Esophagus squamous epithelium (tissue), 5 donors: ENCODE measurements around the gene SP4. TPM values are rescaled to one million over a fixed set of nuclear protein-coding genes. Genes with fewer than 3 reads are reported as not detected.

Experiments used
- DNase-seq: peaks from one replicate; lab custom pipeline; 2025; lab: John Stamatoyannopoulos, UW
- H3K27ac ChIP-seq, 4 donors: fragments of 200-600 bp; sonication (generic); one replicate each; pipeline ENCODE4 v1.5.1; 2016 to 2019; ENCODE audit warnings: mild to moderate bottlenecking in 1 of 4
- H3K27me3 ChIP-seq, 4 donors: fragments of 200-600 bp; sonication (generic); 1 replicate in 3 of 4; 2 replicates in 1 of 4; pipeline versions ENCODE4 v1.5.1 to v1.6.0; 2017 to 2021; ENCODE audit warnings: antibody characterized with exemption in 1 of 4
- H3K36me3 ChIP-seq, 3 donors: fragments of 200-600 bp; sonication (generic); one replicate each; pipeline ENCODE4 v1.5.1; 2016 to 2019
- H3K4me1 ChIP-seq, 3 donors: fragments of 200-600 bp; sonication (generic); one replicate each; pipeline ENCODE4 v1.5.1; 2017 to 2019
- H3K4me3 ChIP-seq, 4 donors: fragments of 200-600 bp; sonication (generic); 1 replicate in 3 of 4; 2 replicates in 1 of 4; pipeline ENCODE4 v1.5.1; 2016 to 2019; ENCODE audit warnings: mild to moderate bottlenecking in 2 of 4, moderate library complexity in 1 of 4
- H3K9me3 ChIP-seq, 3 donors: fragments of 200-600 bp; sonication (generic); one replicate each; pipeline ENCODE4 v1.5.1; 2016 to 2019
- POLR2A ChIP-seq, 4 donors: fragments of 450-650 bp; IDR thresholded peaks; one replicate each; pipeline ENCODE4 v1.6.1; 2017; ENCODE audit warnings: antibody characterized with exemption in 4 of 4, mild to moderate bottlenecking in 4 of 4, moderate library complexity in 3 of 4
- WGBS, 2 donors: methylation state at CpG; one replicate each; pipeline ENCODE4 v1.1.5; 2018; 5-methylcytosine and 5-hydroxymethylcytosine counted together
- intact Hi-C: fragments of 100-400 bp; cut with DNase I; formaldehyde crosslinking; loops from one replicate; pipeline ENCODE4 v1.15.0; 2022
- total RNA-seq, 4 donors: library from RNA; depleted of rRNA; stranded (reverse); fragments of >200 nt; gene quantifications; one replicate each; pipeline ENCODE4 v1.1.0, GENCODE V29; 2016
- TF ChIP-seq, protein P1 (sequence below), 6 experiments: fragments of 450-650 bp in 4 of 6; fragments of 200-600 bp in 2 of 6; sonication (generic) in 2 of 6; IDR thresholded peaks; one replicate each; pipeline ENCODE4 v1.5.1; 2016 to 2019; ENCODE audit warnings: antibody characterized with exemption in 6 of 6, mild to moderate bottlenecking in 4 of 6, moderate library complexity in 4 of 6
- donor health status: DM: yes; HTN: yes; CAD: no.

The SP4 gene
- total RNA-seq, 4 donors from 2014 or later = 0.72 to 40.6 (median 2.5) TPM

DNA sequence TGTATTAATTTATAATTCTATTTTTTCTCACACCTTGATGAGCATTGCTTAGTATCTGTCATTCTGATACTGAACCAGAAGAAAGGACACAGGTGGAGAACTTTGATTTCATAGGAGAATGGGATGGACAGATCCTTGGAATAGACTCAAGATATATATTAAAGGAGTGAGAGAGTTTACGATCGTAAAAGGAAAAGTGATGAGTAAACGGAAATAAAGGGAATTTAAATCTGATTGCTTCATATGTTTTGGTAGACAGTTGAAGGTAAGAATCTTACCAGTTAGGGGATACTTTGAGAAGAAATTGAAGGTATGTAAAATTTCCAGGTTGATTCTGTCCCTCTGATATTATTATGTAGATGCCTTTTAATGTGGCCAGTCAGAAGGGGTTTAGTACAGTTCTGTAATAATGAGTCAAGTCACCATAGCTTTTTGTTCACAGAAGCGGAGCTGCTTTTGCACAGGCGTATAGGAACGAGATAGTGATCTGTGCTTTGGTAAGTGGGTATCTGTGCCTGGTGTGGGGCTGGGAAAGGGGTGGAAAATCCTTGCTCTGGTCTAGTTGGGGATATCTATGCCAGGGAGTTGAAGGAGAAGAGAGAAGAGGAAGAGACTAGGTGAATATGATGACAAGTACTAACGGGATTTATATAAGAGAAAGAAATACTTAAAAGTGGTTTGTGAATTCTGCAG, 15.4 kb downstream of the SP4 start:
- no peaks in the 10 kb centered on the region for H3K4me1 ChIP-seq
- H3K4me3 ChIP-seq = no peak overlapping the region
- no peaks in the 10 kb centered on the region for H3K36me3 ChIP-seq
- H3K27ac ChIP-seq = no peak overlapping the region
- H3K9me3 ChIP-seq = no peaks in the 10 kb centered on the region
- H3K27me3 ChIP-seq = no peaks in the 10 kb centered on the region
- no peak for TF ChIP-seq POLR2A (IDR thresholded peaks at IDR 0.05)
- TF ChIP-seq, protein P1, sequence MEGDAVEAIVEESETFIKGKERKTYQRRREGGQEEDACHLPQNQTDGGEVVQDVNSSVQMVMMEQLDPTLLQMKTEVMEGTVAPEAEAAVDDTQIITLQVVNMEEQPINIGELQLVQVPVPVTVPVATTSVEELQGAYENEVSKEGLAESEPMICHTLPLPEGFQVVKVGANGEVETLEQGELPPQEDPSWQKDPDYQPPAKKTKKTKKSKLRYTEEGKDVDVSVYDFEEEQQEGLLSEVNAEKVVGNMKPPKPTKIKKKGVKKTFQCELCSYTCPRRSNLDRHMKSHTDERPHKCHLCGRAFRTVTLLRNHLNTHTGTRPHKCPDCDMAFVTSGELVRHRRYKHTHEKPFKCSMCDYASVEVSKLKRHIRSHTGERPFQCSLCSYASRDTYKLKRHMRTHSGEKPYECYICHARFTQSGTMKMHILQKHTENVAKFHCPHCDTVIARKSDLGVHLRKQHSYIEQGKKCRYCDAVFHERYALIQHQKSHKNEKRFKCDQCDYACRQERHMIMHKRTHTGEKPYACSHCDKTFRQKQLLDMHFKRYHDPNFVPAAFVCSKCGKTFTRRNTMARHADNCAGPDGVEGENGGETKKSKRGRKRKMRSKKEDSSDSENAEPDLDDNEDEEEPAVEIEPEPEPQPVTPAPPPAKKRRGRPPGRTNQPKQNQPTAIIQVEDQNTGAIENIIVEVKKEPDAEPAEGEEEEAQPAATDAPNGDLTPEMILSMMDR (IDR thresholded peaks at IDR 0.05) = no peak
- 89 to 91% methylated on average over 7 of the region's 7 CpGs for WGBS, 2 donors
- no peak for DNase-seq
- intact Hi-C loops = no loop called here

DNA sequence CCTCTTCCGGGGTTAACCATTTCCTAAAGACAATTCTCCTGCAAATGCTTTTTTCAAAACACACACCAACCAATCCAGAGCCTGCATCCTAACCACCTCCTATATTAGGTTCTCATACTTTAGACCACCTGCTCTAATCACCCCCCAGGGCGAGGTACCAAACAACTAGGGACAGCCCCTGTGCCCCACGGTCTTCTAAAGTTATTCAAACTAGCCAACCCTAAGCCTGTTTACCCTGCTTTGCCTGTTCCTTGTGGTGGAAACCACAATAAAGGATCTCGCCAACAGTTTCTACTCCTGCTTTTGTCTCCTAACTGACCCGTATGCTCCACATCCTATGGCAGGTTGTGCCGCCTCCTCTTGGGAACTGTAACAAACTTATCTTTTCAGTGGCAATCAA, 21.1 kb downstream of the SP4 start:
- no peaks in the 10 kb centered on the region for H3K4me1 ChIP-seq
- WGBS, 2 donors = 77 to 91% methylated on average over 6 of the region's 6 CpGs
- DNase-seq = no peak
- H3K4me3 ChIP-seq = no peak overlapping the region
- H3K9me3 ChIP-seq = peaks cover 0 to 6% (median 2%) of the 10 kb centered on the region in 3 donors
- H3K36me3 ChIP-seq = no peaks in the 10 kb centered on the region
- TF ChIP-seq POLR2A (IDR thresholded peaks at IDR 0.05) = no peak
- TF ChIP-seq, protein P1 (IDR thresholded peaks at IDR 0.05) = no peak
- no peaks in the 10 kb centered on the region for H3K27me3 ChIP-seq
- H3K27ac ChIP-seq = no peak overlapping the region
- intact Hi-C loops = no loop called here

DNA sequence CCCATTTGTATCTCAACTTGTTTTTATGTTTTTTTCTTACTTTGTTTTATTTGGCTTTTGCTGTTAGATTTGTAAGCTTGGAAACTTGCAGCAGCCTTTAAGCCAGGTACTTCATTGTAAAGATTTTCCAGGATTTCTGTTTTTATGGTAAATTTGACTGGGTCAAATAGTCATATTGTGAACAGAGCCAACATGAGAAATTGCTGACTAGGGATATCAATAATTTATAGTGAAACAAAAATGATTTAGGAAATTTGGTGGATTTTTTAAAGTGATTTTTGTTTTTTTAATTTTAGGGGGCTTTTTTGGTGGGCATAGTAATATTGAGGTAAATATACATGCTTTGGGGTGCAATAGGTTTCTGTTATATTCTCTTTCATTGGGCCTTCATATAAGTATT, 22.2 kb downstream of the SP4 start:
- H3K9me3 ChIP-seq = peaks cover 0 to 14% (median 11%) of the 10 kb centered on the region in 3 donors
- no peaks in the 10 kb centered on the region for H3K27me3 ChIP-seq
- DNase-seq = no peak
- TF ChIP-seq, protein P1 (IDR thresholded peaks at IDR 0.05) = no peak
- no peak for TF ChIP-seq POLR2A (IDR thresholded peaks at IDR 0.05)
- intact Hi-C loops = no loop called here
- no peak overlapping the region for H3K27ac ChIP-seq
- no peaks in the 10 kb centered on the region for H3K4me1 ChIP-seq
- H3K4me3 ChIP-seq = no peak overlapping the region
- H3K36me3 ChIP-seq = no peaks in the 10 kb centered on the region

DNA sequence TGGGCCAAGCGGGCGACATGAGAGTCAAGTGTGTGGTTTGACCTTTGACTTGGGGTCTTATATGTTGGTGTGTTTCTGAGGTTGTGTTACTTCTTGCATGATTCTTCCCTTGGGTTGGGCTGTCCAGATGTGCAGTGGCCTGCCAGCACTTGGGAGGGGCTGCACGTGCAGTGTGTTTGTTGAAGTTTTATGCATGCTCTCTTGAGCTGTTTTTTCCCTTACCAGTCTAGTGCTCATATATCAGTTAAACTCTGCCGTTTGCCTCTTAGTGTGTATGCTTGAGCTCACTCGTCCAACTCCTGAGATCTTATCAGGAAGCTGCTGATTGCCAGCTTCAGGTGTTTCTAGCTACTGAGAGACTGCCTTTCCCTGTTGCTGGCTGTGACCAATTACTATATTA, 23.1 kb downstream of the SP4 start:
- H3K27ac ChIP-seq = no peak overlapping the region
- WGBS, 2 donors = 79 to 85% methylated on average over 5 of the region's 5 CpGs

DNA sequence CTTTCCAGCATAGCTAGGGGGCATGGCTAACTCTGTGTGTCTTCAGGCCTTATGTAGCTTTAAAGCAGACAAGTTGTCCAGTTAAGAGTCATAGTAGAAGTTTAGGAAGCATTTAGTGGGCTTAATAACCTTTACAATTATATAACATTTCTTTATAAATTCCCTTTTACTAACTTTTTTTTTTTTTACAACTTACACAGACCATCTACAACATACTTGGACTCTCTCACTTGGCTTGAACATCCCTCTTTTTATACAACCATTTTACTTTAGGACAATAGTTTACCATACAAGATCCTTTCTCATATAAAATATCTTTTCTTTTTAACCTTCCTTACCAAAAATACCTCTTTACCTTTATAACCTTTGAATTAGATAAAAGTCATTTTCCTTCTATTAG, 26.3 kb downstream of the SP4 start:
- Histone ChIP-seq H3K27me3 (no peaks in the 10 kb centered on the region), H3K36me3 (peaks cover 0 to 9% (median 0%) of the 10 kb centered on the region in 3 donors), H3K27ac (no peak overlapping the region), H3K4me1 (no peaks in the 10 kb centered on the region), H3K9me3 (peaks cover 0 to 14% (median 11%) of the 10 kb centered on the region in 3 donors), H3K4me3 (no peak overlapping the region)
- TF ChIP-seq, protein P1 (IDR thresholded peaks at IDR 0.05) = no peak
- TF ChIP-seq POLR2A (IDR thresholded peaks at IDR 0.05) = no peak
- intact Hi-C loops = no loop called here
- DNase-seq = no peak

More for the DNA sequence above, 23.1 kb downstream of the SP4 start:
- peaks cover 0 to 5% (median 0%) of the 10 kb centered on the region in 3 donors for H3K36me3 ChIP-seq
- peaks cover 0 to 14% (median 11%) of the 10 kb centered on the region in 3 donors for H3K9me3 ChIP-seq
- TF ChIP-seq, protein P1 (IDR thresholded peaks at IDR 0.05) = no peak
- no peak for TF ChIP-seq POLR2A (IDR thresholded peaks at IDR 0.05)
- no peak overlapping the region for H3K4me3 ChIP-seq
- no peak for DNase-seq
- no peaks in the 10 kb centered on the region for H3K4me1 ChIP-seq
- intact Hi-C loops = no loop called here
- H3K27me3 ChIP-seq = no peaks in the 10 kb centered on the region
